OCI-LY1 (cell line): ENCODE data around the gene LMX1B.

Experiments used
- EZH2 ChIP-seq: fragments of 200-600 bp; sonication (generic), shearing (Covaris generic); IDR thresholded peaks from 2 replicates; pipeline ENCODE4 v1.8.0; 2017; ENCODE audit warnings: borderline replicate concordance, mixed run types, mild to moderate bottlenecking, antibody characterized with exemption, low read length, moderate library complexity, mixed read lengths
- TF ChIP-seq, protein P1 (sequence below): fragments of 200-600 bp; sonication (generic), shearing (Covaris generic); IDR thresholded peaks from 2 replicates; pipeline ENCODE4 v1.5.1; 2017; ENCODE audit warnings: mild to moderate bottlenecking, antibody characterized with exemption, low read length, moderate library complexity, mixed read lengths

DNA sequence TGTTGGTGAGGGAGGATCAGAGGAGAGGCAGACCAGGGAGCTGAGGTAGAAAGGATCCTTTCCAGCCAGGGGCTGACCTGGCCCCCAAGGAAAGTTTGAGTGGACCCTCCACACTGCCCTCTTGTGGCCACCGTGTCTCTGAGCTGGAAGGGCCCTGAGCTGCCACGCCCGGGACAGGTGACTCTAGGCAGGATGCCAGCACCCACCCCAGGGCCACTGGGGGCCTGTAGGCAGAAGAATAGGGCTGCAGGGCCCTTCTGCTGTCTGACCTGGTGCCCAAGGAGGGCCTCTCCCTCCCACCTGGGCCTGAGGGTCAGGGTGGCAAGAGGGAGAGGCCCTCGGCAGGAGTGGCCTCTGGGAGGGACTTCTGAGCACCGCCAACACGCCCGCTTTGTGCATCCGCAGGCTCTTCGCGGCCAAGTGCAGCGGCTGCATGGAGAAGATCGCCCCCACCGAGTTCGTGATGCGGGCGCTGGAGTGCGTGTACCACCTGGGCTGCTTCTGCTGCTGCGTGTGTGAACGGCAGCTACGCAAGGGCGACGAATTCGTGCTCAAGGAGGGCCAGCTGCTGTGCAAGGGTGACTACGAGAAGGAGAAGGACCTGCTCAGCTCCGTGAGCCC is 76.8 kb downstream of the LMX1B start:
- TF ChIP-seq, protein P1, sequence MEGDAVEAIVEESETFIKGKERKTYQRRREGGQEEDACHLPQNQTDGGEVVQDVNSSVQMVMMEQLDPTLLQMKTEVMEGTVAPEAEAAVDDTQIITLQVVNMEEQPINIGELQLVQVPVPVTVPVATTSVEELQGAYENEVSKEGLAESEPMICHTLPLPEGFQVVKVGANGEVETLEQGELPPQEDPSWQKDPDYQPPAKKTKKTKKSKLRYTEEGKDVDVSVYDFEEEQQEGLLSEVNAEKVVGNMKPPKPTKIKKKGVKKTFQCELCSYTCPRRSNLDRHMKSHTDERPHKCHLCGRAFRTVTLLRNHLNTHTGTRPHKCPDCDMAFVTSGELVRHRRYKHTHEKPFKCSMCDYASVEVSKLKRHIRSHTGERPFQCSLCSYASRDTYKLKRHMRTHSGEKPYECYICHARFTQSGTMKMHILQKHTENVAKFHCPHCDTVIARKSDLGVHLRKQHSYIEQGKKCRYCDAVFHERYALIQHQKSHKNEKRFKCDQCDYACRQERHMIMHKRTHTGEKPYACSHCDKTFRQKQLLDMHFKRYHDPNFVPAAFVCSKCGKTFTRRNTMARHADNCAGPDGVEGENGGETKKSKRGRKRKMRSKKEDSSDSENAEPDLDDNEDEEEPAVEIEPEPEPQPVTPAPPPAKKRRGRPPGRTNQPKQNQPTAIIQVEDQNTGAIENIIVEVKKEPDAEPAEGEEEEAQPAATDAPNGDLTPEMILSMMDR = peak; percentile 58
- no peak for TF ChIP-seq EZH2
